Stomach (tissue), 9 donors: ENCODE measurements around the gene OTOS. TPM values are rescaled to one million over a fixed set of nuclear protein-coding genes. Genes with fewer than 3 reads are reported as not detected.

Experiments used
- DNase-seq, 2 donors: peaks; one replicate each; pipeline versions ENCODE4 v3.0.0 to v3.0.0-alpha.2; 2013 to 2019
- H3K27ac ChIP-seq, 5 donors: fragments of 200-600 bp in 4 of 5; sonication (generic) in 4 of 5; one replicate each; pipeline ENCODE4 v1.5.1; 2013 to 2019; ENCODE audit warnings: mild to moderate bottlenecking in 1 of 5, moderate library complexity in 1 of 5
- H3K27me3 ChIP-seq, 3 donors: fragments of 200-600 bp; sonication (generic); one replicate each; pipeline ENCODE4 v1.5.1; 2017 to 2019; ENCODE audit warnings: mixed run types in 1 of 3
- H3K36me3 ChIP-seq, 4 donors: fragments of 200-600 bp; sonication (generic); 1 replicate in 3 of 4; 2 replicates in 1 of 4; pipeline ENCODE4 v1.5.1; 2016 to 2019
- H3K4me1 ChIP-seq, 4 donors: fragments of 200-600 bp; sonication (generic); one replicate each; pipeline ENCODE4 v1.5.1; 2016 to 2019
- H3K4me3 ChIP-seq, 4 donors: fragments of 200-600 bp; sonication (generic) in 3 of 4; one replicate each; pipeline ENCODE4 v1.5.1; 2016 to 2019; ENCODE audit warnings: mild to moderate bottlenecking in 1 of 4
- H3K9me3 ChIP-seq, 4 donors: fragments of 200-600 bp; sonication (generic); one replicate each; pipeline ENCODE4 v1.5.1; 2016 to 2019
- CTCF ChIP-seq, 7 experiments: fragments of 450-650 bp in 4 of 7; fragments of 200-600 bp in 3 of 7; sonication (generic) in 3 of 7; IDR thresholded peaks; one replicate each; pipeline ENCODE4 v1.5.1; 2016 to 2019; ENCODE audit warnings: antibody characterized with exemption in 7 of 7, control low read depth in 2 of 7, mild to moderate bottlenecking in 1 of 7
- EP300 ChIP-seq: sonication (generic); formaldehyde crosslinking; IDR thresholded peaks from one replicate; pipeline ENCODE4 v1.6.1; 2017; ENCODE audit warnings: antibody characterized with exemption
- POLR2A ChIP-seq, 4 donors: fragments of 450-650 bp; IDR thresholded peaks; one replicate each; pipeline ENCODE4 v1.6.1; 2016; ENCODE audit warnings: antibody characterized with exemption in 4 of 4, control low read depth in 2 of 4, mild to moderate bottlenecking in 1 of 4, moderate library complexity in 1 of 4
- POLR2AphosphoS5 ChIP-seq, 3 donors: sonication (generic); formaldehyde crosslinking; IDR thresholded peaks; one replicate each; pipeline ENCODE4 v1.6.1; 2016; ENCODE audit warnings: antibody characterized with exemption in 3 of 3
- WGBS, 5 donors: extraction: QIAGEN DNeasy Blood & Tissue Kit in 3 of 5; methylation state at CpG; one replicate each; pipeline versions ENCODE4 v1.1.5 to v1.1.7; 2013 to 2018; 5-methylcytosine and 5-hydroxymethylcytosine counted together
- intact Hi-C: fragments of 100-400 bp; cut with DNase I; formaldehyde crosslinking; loops from one replicate; pipeline ENCODE4 v1.15.1; 2023; ENCODE audit warnings: low total_unique reads
- polyA plus RNA-seq, 3 donors: library from polyadenylated mRNA; stranded (reverse); fragments of 200-250 nt; gene quantifications; one replicate each; pipeline ENCODE4 v1.2.3, GENCODE V29; 2013
- total RNA-seq, 5 donors: library from RNA; depleted of rRNA; stranded (reverse); fragments of >200 nt; gene quantifications; one replicate each; pipeline versions ENCODE4 v1.1.0 to v1.2.3, GENCODE V29; 2014 to 2016
- donor health status: healthy with polysubstance abuse.
- donor health status: Bipolar disorder and iron deficiency.
- donor health status: healthy.

The OTOS gene
- total and polyA plus RNA-seq, 8 donors = not detected

- H3K27ac ChIP-seq = no peak overlapping the region
- WGBS, 5 donors = 90 to 94% (median 93%) methylated on average over 15 to 23 of the region's 23 CpGs
- no peak for TF ChIP-seq POLR2A (IDR thresholded peaks at IDR 0.05)
- no peak for TF ChIP-seq POLR2AphosphoS5 (IDR thresholded peaks at IDR 0.05)
- no peak for TF ChIP-seq CTCF (IDR thresholded peaks at IDR 0.05)
- TF ChIP-seq EP300 = no peak
- H3K9me3 ChIP-seq = no peaks in the 10 kb centered on the region
- no peak overlapping the region for H3K4me3 ChIP-seq
- intact Hi-C loops = no loop called here
- peaks cover 12 to 16% (median 14%) of the 10 kb centered on the region in 4 donors for H3K4me1 ChIP-seq
- H3K27me3 ChIP-seq = no peaks in the 10 kb centered on the region
- DNase-seq = no peak
- H3K36me3 ChIP-seq = peaks cover 57 to 84% (median 82%) of the 10 kb centered on the region in 4 donors
Measured at GRCh38 chr2:240130393-240131195, 9.9 kb downstream of the OTOS start.

DNA sequence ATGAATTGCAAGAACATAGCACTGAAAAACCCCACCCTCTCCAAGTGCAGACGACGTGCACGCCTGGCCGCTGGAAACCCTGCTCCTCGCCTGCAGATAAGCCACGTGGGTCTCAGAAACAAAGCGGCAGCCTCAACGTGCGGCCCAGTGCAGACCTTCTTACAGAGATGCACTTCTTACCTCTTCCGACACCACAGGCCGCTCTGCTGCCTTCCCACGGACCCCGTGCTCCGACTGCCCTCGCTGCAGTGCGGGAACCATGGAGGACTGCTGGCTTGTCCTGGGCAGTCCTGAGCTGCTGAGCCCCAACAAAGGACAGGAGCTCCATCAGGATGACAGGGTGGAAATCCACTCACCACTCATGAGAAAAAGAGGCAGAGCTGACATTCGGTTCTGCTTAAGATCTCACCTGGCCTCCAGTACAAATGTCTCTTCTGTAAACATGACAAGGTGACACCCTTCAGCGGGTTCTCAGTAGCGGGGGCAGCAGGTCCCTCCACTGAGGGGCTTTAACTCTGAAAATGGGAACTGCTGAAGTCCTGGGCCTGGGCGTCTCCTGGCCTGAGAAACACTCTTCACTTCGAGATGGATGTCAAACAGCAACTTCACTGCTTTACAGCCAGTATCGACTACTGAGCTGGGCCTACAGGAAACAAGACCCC lies 10.6 kb downstream of the OTOS start:
- DNase-seq = no peak
- intact Hi-C loops = no loop called here
- TF ChIP-seq POLR2AphosphoS5 (IDR thresholded peaks at IDR 0.05) (no peak), CTCF (IDR thresholded peaks at IDR 0.05) (no peak), POLR2A (IDR thresholded peaks at IDR 0.05) (no peak), EP300 (no peak)
- no peaks in the 10 kb centered on the region for H3K9me3 ChIP-seq
- no peak overlapping the region for H3K4me3 ChIP-seq
- no peak overlapping the region for H3K27ac ChIP-seq
- 93 to 96% (median 95%) methylated on average over 22 of the region's 22 CpGs for WGBS, 5 donors
- peaks cover 57 to 84% (median 83%) of the 10 kb centered on the region in 4 donors for H3K36me3 ChIP-seq
- H3K4me1 ChIP-seq = peaks cover 4 to 8% (median 7%) of the 10 kb centered on the region in 4 donors
- no peaks in the 10 kb centered on the region for H3K27me3 ChIP-seq

- intact Hi-C loops = no loop called here
- Histone ChIP-seq H3K9me3 (no peaks in the 10 kb centered on the region), H3K27ac (no peak overlapping the region), H3K4me1 (peaks cover 0 to 3% (median 1%) of the 10 kb centered on the region in 4 donors), H3K36me3 (peaks cover 57 to 84% (median 83%) of the 10 kb centered on the region in 4 donors), H3K27me3 (no peaks in the 10 kb centered on the region), H3K4me3 (no peak overlapping the region)
- 90 to 95% (median 93%) methylated on average over 7 of the region's 7 CpGs for WGBS, 5 donors
- no peak for DNase-seq
- TF ChIP-seq POLR2A (IDR thresholded peaks at IDR 0.05) = no peak
- TF ChIP-seq CTCF (IDR thresholded peaks at IDR 0.05) = no peak
- no peak for TF ChIP-seq EP300
- no peak for TF ChIP-seq POLR2AphosphoS5 (IDR thresholded peaks at IDR 0.05)
Measured at GRCh38 chr2:240129311-240129710, 11.1 kb downstream of the OTOS start.

- Histone ChIP-seq H3K9me3 (no peaks in the 10 kb centered on the region), H3K4me1 (no peaks in the 10 kb centered on the region), H3K27me3 (no peaks in the 10 kb centered on the region), H3K36me3 (peaks cover 55 to 82% (median 80%) of the 10 kb centered on the region in 4 donors), H3K4me3 (no peak overlapping the region), H3K27ac (no peak overlapping the region)
- intact Hi-C loops = no loop called here
- DNase-seq = no peak
- 74 to 89% (median 84%) methylated on average over 10 to 12 of the region's 12 CpGs for WGBS, 5 donors
- TF ChIP-seq POLR2A (IDR thresholded peaks at IDR 0.05) (no peak), EP300 (no peak), POLR2AphosphoS5 (IDR thresholded peaks at IDR 0.05) (no peak), CTCF (IDR thresholded peaks at IDR 0.05) (no peak)
Measured at GRCh38 chr2:240128608-240129145, 11.8 kb downstream of the OTOS start.
